ENCODE measurements around the gene RAB1A.

DNA sequence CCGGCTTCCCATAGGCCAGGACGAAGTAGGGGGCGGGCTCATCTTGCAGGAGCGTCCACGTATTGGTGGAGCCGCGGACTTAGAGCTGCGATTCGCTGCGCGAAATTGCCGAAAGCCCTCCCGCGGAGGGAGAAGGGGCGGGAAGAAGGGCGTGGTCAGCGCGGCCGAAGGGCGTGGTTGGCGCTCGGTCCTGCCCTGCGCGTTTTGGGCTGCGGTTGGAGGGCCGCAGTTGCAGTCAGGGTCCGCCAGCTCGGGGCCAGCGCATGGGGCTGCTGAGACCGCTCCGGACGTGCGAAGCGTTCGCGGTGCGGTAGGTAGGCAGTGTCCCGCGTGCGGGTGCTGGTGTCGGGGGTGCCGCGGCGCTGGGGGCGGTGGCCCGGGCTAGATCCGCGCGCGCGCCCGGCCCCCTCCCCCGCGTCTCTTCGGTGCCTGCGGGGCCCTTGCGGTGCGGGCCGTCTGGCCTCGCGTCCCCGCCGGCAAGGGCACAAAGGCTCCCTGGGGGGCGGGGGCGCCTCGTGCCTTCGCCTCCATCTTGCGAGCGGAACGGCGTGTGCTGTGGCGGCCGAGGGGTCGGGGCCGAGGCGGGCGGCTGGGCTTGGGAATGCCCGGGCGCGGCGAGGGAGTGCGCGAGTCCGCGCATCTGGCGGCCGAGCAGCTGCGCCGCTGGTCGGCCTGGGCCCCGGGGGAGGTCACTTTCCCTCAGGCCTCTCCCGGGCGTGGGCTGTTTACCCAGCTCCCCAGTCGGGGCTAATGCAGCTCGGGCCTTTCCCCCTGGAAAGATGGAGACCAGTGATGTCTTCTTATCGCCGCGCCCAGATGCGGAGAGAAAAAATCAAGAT, 73.5 kb downstream of the RAB1A start, which contains the start of gene CEP68:
- TF ChIP-seq, protein P1, sequence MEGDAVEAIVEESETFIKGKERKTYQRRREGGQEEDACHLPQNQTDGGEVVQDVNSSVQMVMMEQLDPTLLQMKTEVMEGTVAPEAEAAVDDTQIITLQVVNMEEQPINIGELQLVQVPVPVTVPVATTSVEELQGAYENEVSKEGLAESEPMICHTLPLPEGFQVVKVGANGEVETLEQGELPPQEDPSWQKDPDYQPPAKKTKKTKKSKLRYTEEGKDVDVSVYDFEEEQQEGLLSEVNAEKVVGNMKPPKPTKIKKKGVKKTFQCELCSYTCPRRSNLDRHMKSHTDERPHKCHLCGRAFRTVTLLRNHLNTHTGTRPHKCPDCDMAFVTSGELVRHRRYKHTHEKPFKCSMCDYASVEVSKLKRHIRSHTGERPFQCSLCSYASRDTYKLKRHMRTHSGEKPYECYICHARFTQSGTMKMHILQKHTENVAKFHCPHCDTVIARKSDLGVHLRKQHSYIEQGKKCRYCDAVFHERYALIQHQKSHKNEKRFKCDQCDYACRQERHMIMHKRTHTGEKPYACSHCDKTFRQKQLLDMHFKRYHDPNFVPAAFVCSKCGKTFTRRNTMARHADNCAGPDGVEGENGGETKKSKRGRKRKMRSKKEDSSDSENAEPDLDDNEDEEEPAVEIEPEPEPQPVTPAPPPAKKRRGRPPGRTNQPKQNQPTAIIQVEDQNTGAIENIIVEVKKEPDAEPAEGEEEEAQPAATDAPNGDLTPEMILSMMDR (IDR thresholded peaks at IDR 0.05): peak in 2 of 4 experiments; percentile 3 to 51
- TF ChIP-seq POLR2A (IDR thresholded peaks at IDR 0.05): peak; percentile 95 to 96

Data from uterus (tissue), 2 donors.